Neural cell (in vitro differentiated cells): ENCODE results near the gene H2AZ2.

ENCODE experiments used
- CTCF ChIP-seq: fragments of 450-650 bp; IDR thresholded peaks from 2 replicates; pipeline ENCODE4 v1.5.1; 2014; ENCODE audit warnings: antibody characterized with exemption, mild to moderate bottlenecking, moderate library complexity; ENCODE audit not compliant: poor library complexity, severe bottlenecking
- TAF1 ChIP-seq: IDR thresholded peaks from 2 replicates; pipeline ENCODE4 v1.6.1; 2012; ENCODE audit warnings: low read depth

GRCh38 chr7:44787041-44787440 lies 60.8 kb downstream of the H2AZ2 start:
- TF ChIP-seq CTCF = no peak
- TF ChIP-seq TAF1 = no peak
